Common myeloid progenitor, CD34-positive (primary cell): Measurements from ENCODE around the gene ANKRD30BL. TPM values are rescaled to one million over a fixed set of nuclear protein-coding genes. Genes with fewer than 3 reads are reported as not detected.
"Not testable (repeated sequence)": the region's sequence is repeated elsewhere in the genome, so short reads cannot be mapped to it uniquely, and the experiment has no call there.

Experiments
- CTCF ChIA-PET: fragments of 350-600 bp; sonication (Branson Sonifier 250); formaldehyde crosslinking; loops from one replicate; lab custom pipeline; 2021; ENCODE audit warnings: antibody characterized with exemption; lab: Charles Lee
- POLR2A ChIA-PET: fragments of 350-600 bp; sonication (Branson Sonifier 250); formaldehyde crosslinking; loops from one replicate; lab custom pipeline; 2021; ENCODE audit warnings: antibody characterized with exemption; lab: Charles Lee
- DNase-seq, 3 donors: peaks; one replicate each; pipeline versions ENCODE4 v3.0.0 to v3.0.0-alpha.2; 2013
- H3K27ac ChIP-seq, 2 experiments: 1 replicate in 1 of 2; 2 replicates in 1 of 2; pipeline ENCODE4 v1.7.0; 2013; ENCODE audit warnings: inconsistent platforms in 2 of 2, low read length in 2 of 2, mild to moderate bottlenecking in 2 of 2, low read depth in 1 of 2, moderate library complexity in 1 of 2; ENCODE audit not compliant: severe bottlenecking in 2 of 2, insufficient read depth in 1 of 2, poor library complexity in 1 of 2
- H3K27me3 ChIP-seq, 5 experiments: replicated peaks in 2 of 5; 1 replicate in 3 of 5; 2 replicates in 2 of 5; pipeline versions ENCODE4 v1.6.1 to v1.7.0; 2013; ENCODE audit warnings: low read length in 4 of 5, mild to moderate bottlenecking in 2 of 5, moderate library complexity in 2 of 5, inconsistent platforms in 1 of 5; ENCODE audit not compliant: insufficient read depth in 5 of 5, control insufficient read depth in 4 of 5
- H3K36me3 ChIP-seq, 4 experiments: 1 replicate in 2 of 4; 2 replicates in 2 of 4; pipeline versions ENCODE4 v1.6.1 to v1.7.0; 2013; ENCODE audit warnings: low read length in 3 of 4, control low read depth in 1 of 4, mild to moderate bottlenecking in 1 of 4; ENCODE audit not compliant: control insufficient read depth in 4 of 4, insufficient read depth in 4 of 4
- H3K4me1 ChIP-seq, 4 experiments: 1 replicate in 3 of 4; 2 replicates in 1 of 4; pipeline versions ENCODE4 v1.6.1 to v1.7.1; 2013; ENCODE audit warnings: low read length in 3 of 4, mild to moderate bottlenecking in 3 of 4, control low read depth in 1 of 4, inconsistent platforms in 1 of 4, moderate library complexity in 1 of 4; ENCODE audit not compliant: control insufficient read depth in 4 of 4, insufficient read depth in 4 of 4; ENCODE audit errors: control extremely low read depth in 1 of 4
- H3K4me3 ChIP-seq, 7 experiments: 1 replicate in 4 of 7; 2 replicates in 3 of 7; pipeline versions ENCODE4 v1.5.1 to v1.7.0; 2013; ENCODE audit warnings: mild to moderate bottlenecking in 7 of 7, low read length in 6 of 7, moderate library complexity in 6 of 7, inconsistent platforms in 2 of 7, low read depth in 2 of 7, control low read depth in 1 of 7; ENCODE audit not compliant: insufficient read depth in 4 of 7, control insufficient read depth in 1 of 7; ENCODE audit errors: extremely low read depth in 1 of 7
- H3K9me3 ChIP-seq, 5 experiments: 1 replicate in 4 of 5; 2 replicates in 1 of 5; pipeline versions ENCODE4 v1.6.1 to v1.7.1; 2013; ENCODE audit warnings: low read length in 4 of 5, mild to moderate bottlenecking in 2 of 5, inconsistent platforms in 1 of 5, low read depth in 1 of 5, moderate library complexity in 1 of 5; ENCODE audit not compliant: control insufficient read depth in 4 of 5, insufficient read depth in 2 of 5; ENCODE audit errors: control extremely low read depth in 1 of 5
- WGBS: methylation state at CpG from one replicate; pipeline ENCODE4 v1.1.5; 2013; ENCODE audit not compliant: insufficient coverage; 5-methylcytosine and 5-hydroxymethylcytosine counted together
- polyA plus RNA-seq: library from polyadenylated mRNA; unstranded; fragments of 120-200 nt; gene quantifications from one replicate; pipeline ENCODE4 v1.2.1, GENCODE V29; 2013

The ANKRD30BL gene, protein sequence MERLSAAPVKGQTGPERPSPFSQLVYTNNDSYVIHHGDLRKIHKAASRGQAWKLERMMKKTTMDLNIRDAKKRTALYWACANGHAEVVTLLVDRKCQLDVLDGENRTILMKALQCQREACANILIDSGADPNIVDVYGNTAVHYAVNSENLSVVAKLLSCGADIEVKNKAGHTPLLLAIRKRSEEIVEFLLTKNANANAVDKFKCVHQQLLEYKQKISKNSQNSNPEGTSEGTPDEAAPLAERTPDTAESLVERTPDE
- not detected for polyA plus RNA-seq

DNA sequence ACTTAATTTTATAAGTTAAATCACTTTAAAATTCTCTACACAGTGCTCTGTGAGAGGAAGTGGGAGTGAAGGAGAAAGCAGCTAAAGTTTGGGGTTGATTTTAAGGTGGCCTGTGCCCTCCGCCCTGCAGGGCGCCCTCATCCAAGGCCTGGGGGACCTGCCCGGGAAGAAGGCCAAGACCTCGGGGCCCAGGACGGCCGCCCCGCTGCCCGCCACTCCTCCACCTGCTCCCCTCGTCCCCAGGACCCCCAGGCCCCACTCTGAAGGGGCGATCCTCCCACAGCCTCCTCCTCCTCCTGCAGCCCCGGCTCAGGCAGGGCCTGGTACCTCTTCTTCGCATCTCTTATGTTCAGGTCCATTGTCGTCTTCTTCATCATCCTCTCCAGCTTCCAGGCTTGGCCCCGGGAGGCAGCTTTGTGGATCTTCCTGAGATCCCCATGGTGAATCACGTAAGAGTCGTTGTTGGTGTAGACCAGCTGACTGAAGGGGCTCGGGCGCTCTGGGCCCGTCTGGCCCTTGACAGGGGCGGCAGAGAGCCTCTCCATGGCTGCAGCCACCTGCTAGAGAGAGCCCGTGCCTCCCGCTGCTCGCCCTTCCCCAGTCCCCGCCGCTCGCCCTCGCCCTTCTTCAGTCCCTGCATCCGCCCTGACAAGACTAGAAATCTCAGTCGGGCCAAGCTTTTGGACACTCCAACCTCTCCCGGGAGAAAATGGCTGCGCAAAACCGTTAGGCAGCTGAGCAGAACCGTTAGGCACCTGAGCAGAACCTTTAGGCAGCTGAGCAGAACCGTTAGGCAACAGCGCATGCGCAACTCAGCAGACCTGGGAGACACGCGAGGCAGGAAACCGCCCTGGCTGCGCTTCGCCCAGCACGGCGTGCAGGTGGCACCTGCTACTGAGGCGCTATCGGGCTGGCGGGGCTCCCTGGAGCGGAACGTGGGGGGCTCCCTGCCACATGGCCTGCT, at the start of gene ANKRD30BL:
Gene ANKRD30BL, minus strand, starts transcription at position 792 of the 964 bp plus-strand sequence. Its CDS starts 247 bp downstream, at position 545.
- H3K27ac ChIP-seq, POLR2A ChIA-PET, DNase-seq, H3K36me3 ChIP-seq, H3K4me1 ChIP-seq, CTCF ChIA-PET, H3K27me3 ChIP-seq, H3K4me3 ChIP-seq, H3K9me3 ChIP-seq: not testable (repeated sequence)
- 95% methylated on average over 20 of the region's 48 CpGs for WGBS

DNA sequence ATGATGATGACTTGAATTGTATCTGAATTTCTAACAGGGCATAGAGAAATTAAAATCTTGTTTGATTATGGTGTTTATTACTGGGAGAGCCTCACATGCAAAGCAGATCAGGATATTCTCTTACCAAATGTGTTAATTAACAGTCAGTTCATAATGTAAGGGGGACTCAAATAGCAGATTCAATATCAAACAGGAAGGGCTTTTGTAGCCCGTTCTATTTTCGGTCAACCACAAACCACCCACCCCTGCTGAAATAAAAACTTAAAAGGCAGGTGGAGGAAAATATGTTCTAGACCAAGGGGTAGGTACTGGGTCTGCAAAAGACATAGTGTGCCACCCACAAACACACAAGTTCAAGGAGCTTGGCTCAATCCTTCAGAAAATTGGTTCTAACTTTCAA, 41.1 kb upstream of the ANKRD30BL start:
- H3K4me3 ChIP-seq, H3K27ac ChIP-seq, DNase-seq, H3K36me3 ChIP-seq, H3K27me3 ChIP-seq, H3K9me3 ChIP-seq, POLR2A ChIA-PET, H3K4me1 ChIP-seq, CTCF ChIA-PET: not testable (repeated sequence)
- no CpG with 5 or more reads among the region's 2 CpGs for WGBS

DNA sequence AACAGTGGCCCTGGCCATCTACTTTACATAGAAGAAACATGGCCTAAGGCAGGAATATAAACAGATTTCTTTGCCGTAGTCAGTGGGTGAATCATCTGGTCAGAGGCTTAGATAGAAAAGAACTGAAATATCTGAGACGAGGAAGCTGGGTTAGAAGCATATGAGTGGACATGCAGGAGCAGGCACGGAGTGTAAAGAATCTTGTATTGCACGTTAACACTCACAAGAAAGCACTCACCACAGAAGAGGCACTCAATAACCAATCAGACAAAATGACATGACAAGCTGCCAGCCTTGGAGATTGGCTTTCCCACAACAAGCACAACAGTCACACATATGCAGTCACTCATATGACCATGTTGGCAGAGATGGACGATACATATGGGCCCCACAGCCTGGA, 31.1 kb upstream of the ANKRD30BL start:
- H3K9me3 ChIP-seq, H3K36me3 ChIP-seq, DNase-seq, H3K27ac ChIP-seq, H3K27me3 ChIP-seq, H3K4me3 ChIP-seq, H3K4me1 ChIP-seq, CTCF ChIA-PET, POLR2A ChIA-PET: not testable (repeated sequence)
- 100% methylated on average over 1 of the region's 5 CpGs for WGBS

DNA sequence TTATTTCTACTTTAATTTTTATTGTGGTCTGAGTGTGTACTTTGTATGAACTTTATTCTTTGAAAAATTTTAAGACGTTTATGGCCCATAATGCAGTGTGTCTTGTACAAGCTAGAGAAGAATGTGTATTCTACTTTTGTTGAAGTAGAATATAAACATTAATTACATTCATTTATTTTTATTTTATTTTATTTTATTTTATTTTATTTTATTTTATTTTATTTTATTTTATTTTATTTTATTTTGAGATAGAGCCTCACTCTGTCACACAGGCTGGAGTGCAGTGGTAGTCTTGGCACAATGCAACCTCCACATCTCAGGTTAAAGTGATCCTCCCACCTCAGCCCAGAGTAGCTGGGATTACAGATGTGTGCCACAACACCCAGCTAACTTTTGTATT, 5.3 kb upstream of the ANKRD30BL start:
- H3K4me3 ChIP-seq, H3K4me1 ChIP-seq, H3K36me3 ChIP-seq, H3K27ac ChIP-seq, H3K9me3 ChIP-seq, CTCF ChIA-PET, POLR2A ChIA-PET, DNase-seq, H3K27me3 ChIP-seq: not testable (repeated sequence)
- no CpG with 5 or more reads among the region's 1 CpG for WGBS

DNA sequence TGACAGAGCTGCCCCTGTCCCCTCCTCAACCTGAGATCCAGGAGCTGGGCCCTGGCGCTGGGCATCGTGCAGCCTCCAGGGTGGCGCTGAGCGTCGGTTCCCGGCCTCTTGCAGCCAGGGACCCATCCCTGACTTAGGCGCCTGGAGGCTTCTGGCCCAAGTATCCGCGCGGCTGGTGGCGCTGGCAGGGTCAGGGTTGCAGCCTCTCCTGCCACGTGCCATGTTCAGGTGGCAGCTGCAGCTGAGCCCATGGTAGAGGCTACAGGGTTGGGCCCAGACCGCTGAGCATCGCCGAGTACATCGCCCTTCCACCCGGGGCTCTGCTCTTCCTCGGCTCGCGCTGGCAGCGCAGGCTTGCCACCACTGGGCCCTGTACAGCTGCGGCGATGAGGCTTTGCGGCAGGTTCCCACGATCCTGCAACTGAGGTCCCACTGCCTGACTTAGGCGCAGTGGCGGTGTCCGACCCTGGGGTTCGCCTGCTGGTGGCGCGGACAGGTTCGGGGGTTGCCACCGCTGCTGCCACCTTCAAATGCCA, 441 bp upstream of the ANKRD30BL start:
- H3K9me3 ChIP-seq, DNase-seq, H3K36me3 ChIP-seq, H3K27ac ChIP-seq, CTCF ChIA-PET, H3K4me1 ChIP-seq, H3K4me3 ChIP-seq, H3K27me3 ChIP-seq, POLR2A ChIA-PET: not testable (repeated sequence)
- WGBS = 94% methylated on average over 23 of the region's 33 CpGs

DNA sequence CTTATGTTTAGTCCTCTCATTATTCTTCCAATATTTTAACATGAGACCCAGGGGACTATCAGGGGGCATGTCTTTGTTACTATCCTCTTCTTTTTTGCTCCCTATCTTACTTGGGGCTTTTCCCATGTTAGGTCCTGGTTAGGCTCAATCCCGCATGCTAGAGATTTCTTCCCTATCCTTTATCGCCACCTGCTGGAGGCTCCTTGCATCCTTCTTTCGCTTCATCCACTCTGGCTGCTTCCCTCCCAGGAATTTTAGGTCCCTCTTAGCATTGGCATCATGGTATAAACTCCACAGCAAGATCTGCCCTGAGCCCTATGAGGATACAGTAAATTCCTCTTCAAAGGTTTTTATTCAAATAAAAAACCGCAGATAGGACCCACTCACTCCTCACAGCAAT, 15.0 kb downstream of the ANKRD30BL start:
- H3K27ac ChIP-seq, CTCF ChIA-PET, H3K4me3 ChIP-seq, H3K27me3 ChIP-seq, POLR2A ChIA-PET, H3K9me3 ChIP-seq, H3K4me1 ChIP-seq, H3K36me3 ChIP-seq: not testable (repeated sequence)
- peak; percentile 8 to 34 (median 10) for DNase-seq
- no CpG with 5 or more reads among the region's 4 CpGs for WGBS
